ENCODE data around the gene XYLT1. TPM values are rescaled to one million over a fixed set of nuclear protein-coding genes. Genes with fewer than 3 reads are reported as not detected.

XYLT1 gene
- total RNA-seq, 4 donors from 2014 or later = 5.6 to 14.9 (median 10.8) TPM

DNA sequence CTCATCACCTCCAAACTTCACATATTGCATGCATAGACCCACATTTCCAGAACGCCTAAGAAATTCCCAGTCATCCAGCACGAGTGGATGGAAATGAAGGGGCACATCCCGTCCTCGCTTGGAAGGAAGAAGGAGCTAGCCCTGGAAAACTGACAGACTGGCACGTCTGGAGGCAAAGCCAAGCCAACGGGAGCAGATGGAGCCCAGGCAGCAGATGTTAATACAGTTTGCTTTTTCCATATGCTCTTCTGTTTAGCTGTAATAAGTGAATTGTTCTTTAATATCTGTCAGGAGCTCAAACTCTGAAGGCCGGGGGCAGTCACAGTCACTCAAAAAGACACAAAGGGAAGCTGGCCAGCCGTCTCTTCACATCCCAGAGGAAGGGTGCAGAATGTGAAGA is 187.7 kb downstream of the XYLT1 start:
- Histone ChIP-seq H3K4me1 (peaks cover 6 to 15% of the 10 kb centered on the region in 2 donors), H3K4me3 (replicated peaks in 1 of 3) (no peak overlapping the region), H3K27me3 (no peaks in the 10 kb centered on the region), H3K27ac (no peak overlapping the region), H3K36me3 (no peaks in the 10 kb centered on the region), H3K9me3 (no peaks in the 10 kb centered on the region)
- intact Hi-C loops (cut with DNase I) = loop anchor here (10.0 kb wide), 1 partner anchor 292 kb away; no protein-coding TSS in a partner anchor
- TF ChIP-seq POLR2A (IDR thresholded peaks at IDR 0.05) (no peak), CTCF (IDR thresholded peaks at IDR 0.05) (no peak)
- no peak for DNase-seq
- 90 to 95% methylated on average over 8 of the region's 8 CpGs for WGBS, 2 donors

- Histone ChIP-seq H3K4me3 (replicated peaks in 1 of 3) (no peak overlapping the region), H3K27me3 (no peaks in the 10 kb centered on the region), H3K9me3 (no peaks in the 10 kb centered on the region), H3K27ac (no peak overlapping the region), H3K4me1 (peaks cover 6 to 19% of the 10 kb centered on the region in 2 donors), H3K36me3 (no peaks in the 10 kb centered on the region)
- DNase-seq = no peak
- intact Hi-C loops (cut with DNase I) = loop anchor here (10.0 kb wide), 1 partner anchor 293 kb away; no protein-coding TSS in a partner anchor
- TF ChIP-seq CTCF (IDR thresholded peaks at IDR 0.05) = no peak
- TF ChIP-seq POLR2A (IDR thresholded peaks at IDR 0.05) = no peak
- WGBS, 2 donors = 79 to 85% methylated on average over 5 to 6 of the region's 6 CpGs
Observed at GRCh38 chr16:17282247-17282646, 188.5 kb downstream of the XYLT1 start.

DNA sequence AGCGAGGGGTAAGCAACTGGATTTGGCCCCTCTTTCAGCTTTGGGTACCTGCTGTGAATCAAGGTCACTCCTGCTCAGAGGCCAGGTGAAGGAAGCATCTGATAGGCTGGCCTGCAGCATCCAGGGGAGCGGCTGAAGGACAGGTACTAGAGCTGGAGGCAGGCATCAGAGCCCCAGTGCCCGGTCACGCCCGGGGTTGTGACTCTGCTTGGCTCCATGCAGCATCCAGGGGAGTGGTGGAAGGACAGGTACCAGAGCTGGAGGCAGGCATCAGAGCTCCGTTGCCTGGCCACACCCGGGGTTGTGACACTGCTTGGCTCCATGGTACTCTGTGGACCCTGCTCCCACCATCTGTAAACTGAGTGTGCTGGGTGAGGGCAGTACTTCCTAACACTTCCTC is 189.7 kb downstream of the XYLT1 start:
- no peaks in the 10 kb centered on the region for H3K9me3 ChIP-seq
- intact Hi-C loops (cut with DNase I) = loop anchor here (10.0 kb wide), 1 partner anchor 294 kb away; no protein-coding TSS in a partner anchor
- H3K4me1 ChIP-seq = peaks cover 6 to 19% of the 10 kb centered on the region in 2 donors
- H3K4me3 ChIP-seq (replicated peaks in 1 of 3) = no peak overlapping the region
- WGBS, 2 donors = 95 to 98% methylated on average over 4 to 7 of the region's 7 CpGs
- no peaks in the 10 kb centered on the region for H3K36me3 ChIP-seq
- no peaks in the 10 kb centered on the region for H3K27me3 ChIP-seq
- TF ChIP-seq CTCF (IDR thresholded peaks at IDR 0.05) (no peak), POLR2A (IDR thresholded peaks at IDR 0.05) (no peak)
- no peak for DNase-seq
- H3K27ac ChIP-seq = no peak overlapping the region

DNA sequence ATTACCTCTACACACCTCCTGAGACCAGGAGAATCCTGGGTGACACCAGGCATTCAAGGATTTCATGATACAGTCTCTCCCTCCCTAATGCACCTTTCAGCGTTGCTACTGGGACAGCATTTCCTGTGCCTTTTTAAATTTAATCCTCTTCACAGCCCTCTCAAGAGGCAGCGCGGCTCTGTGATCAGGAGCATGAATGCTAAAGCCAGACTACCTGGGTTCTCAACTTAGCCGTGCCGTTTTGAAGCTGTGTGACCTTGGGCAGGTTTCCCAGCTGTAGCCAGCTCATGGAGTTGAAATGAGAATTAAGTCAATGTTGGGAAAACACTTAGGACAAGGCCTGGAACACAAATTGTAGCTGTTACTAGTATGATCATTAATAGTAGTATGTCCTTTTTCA is 191.8 kb downstream of the XYLT1 start:
- peaks cover 6 to 19% of the 10 kb centered on the region in 2 donors for H3K4me1 ChIP-seq
- H3K36me3 ChIP-seq = no peaks in the 10 kb centered on the region
- intact Hi-C loops (cut with DNase I) = loop anchor here (2.0 kb wide), 1 partner anchor 188 kb away; no protein-coding TSS in a partner anchor
- no peaks in the 10 kb centered on the region for H3K27me3 ChIP-seq
- peak overlapping the region; percentile 28 to 49 (median 44) for H3K27ac ChIP-seq
- no peak for TF ChIP-seq POLR2A (IDR thresholded peaks at IDR 0.05)
- no peak for TF ChIP-seq CTCF (IDR thresholded peaks at IDR 0.05)
- H3K9me3 ChIP-seq = no peaks in the 10 kb centered on the region
- DNase-seq = peak; percentile 56 to 60
- no peak overlapping the region for H3K4me3 ChIP-seq (replicated peaks in 1 of 3)
- WGBS, 2 donors = 25 to 40% methylated on average over 5 of the region's 5 CpGs

DNA sequence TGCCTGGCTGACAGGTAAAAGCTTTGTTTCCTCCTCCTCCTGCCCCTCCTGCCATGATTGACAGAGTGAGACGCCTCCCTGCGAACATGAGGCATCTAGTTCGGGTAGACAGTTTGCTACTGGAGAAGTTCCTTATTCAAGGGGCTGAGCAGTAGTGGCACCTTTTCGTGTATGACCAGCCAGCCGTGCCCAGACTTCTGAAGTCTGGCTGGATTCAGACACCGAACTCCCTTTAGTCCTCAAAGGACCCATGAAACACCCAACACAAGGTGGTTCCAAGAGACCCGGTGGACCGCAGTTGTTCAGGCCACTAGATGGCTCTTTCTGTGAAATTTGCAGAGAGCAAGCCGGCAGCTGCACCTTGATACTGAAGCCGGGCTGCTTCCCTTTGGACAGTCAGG is 192.8 kb downstream of the XYLT1 start:
- no peaks in the 10 kb centered on the region for H3K27me3 ChIP-seq
- no peak overlapping the region for H3K4me3 ChIP-seq (replicated peaks in 1 of 3)
- DNase-seq = peak; percentile 67 to 71
- WGBS, 2 donors = 30 to 41% methylated on average over 6 to 10 of the region's 10 CpGs
- H3K27ac ChIP-seq = no peak overlapping the region
- TF ChIP-seq CTCF (IDR thresholded peaks at IDR 0.05) (peak; percentile 10 to 60 (median 55)), POLR2A (IDR thresholded peaks at IDR 0.05) (no peak)
- intact Hi-C loops (cut with DNase I) = loop anchor here (2.0 kb wide), 1 partner anchor 189 kb away; no protein-coding TSS in a partner anchor
- H3K9me3 ChIP-seq = no peaks in the 10 kb centered on the region
- H3K36me3 ChIP-seq = no peaks in the 10 kb centered on the region
- H3K4me1 ChIP-seq = peaks cover 6 to 19% of the 10 kb centered on the region in 2 donors

All from thyroid gland (tissue), 4 donors.